GM21619 (cell line): Measurements from ENCODE around the gene MCTP2.
A peak's percentile ranks its signal among the peaks of the same experiment; 100 is the strongest.

Experiments used
- ATAC-seq: cut with Tn5 transposase; IDR thresholded peaks from one replicate; pipeline ENCODE4 v1.9.1; 2021; ENCODE audit not compliant: unreplicated experiment

The MCTP2 gene

GRCh38 chr15:94295275-94295674, 63.9 kb downstream of the MCTP2 start:
- ATAC-seq, result no peak

GRCh38 chr15:94296717-94297116, 65.4 kb downstream of the MCTP2 start:
- ATAC-seq, result no peak

DNA sequence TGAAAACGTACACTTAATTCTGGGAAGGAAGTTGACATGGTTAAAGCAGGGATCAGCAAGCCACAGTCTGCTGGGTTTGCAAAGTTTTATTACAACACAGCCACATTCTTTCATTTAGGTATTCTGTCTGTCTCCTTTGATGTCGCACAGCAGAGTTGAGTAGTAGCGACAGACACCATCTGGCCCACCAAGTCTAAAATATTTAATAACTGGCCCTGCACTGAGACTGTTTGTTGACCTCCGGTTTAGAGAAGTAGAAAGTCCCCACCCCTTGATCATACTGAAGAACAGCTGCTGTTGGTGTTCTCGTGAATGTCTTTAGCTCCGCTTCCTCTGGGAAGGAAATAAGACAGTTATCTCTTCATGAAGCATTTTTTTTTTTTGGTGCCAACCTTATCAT, 66.2 kb downstream of the MCTP2 start:
- peak; percentile 60 for ATAC-seq

DNA sequence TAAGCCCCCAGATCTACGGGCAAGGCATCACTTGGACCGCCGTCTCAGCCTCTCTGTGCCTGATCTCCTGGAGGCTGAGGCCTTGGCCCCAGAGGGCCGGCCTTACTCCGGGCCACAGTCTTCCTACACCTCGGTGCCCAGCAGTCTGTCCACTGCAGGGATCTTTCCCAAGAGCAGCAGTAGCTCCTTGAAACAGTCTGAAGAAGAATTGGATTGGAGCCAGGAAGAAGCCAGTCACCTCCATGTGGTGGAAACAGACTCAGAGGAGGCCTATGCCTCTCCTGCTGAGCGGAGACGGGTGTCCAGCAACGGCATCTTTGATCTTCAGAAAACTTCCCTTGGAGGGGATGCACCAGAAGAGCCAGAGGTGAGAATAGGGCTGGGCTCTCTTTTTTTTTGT, 67.0 kb downstream of the MCTP2 start:
- ATAC-seq, result no peak

DNA sequence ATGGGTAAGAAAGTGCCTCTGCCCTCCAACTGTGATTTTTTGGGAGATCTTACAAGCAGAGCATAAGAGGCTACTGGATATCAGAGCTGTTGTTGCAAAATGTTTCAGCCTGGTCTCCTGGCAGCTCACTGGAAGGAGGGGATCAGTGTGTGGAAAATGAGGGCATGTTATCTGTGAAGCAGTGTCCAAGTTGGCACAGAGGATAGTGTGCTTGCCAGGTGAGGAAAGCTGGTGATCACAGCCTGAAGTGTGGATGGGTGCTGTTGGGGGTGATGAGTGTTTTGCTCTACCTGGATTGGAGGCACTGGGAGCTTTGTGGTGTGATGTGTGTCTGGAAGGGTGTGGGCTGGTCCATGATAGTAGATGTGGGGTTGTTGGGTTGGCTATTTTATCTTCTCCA, 69.3 kb downstream of the MCTP2 start:
- ATAC-seq, result no peak

GRCh38 chr15:94305133-94305532, 73.8 kb downstream of the MCTP2 start:
- ATAC-seq, result peak; percentile 59

DNA sequence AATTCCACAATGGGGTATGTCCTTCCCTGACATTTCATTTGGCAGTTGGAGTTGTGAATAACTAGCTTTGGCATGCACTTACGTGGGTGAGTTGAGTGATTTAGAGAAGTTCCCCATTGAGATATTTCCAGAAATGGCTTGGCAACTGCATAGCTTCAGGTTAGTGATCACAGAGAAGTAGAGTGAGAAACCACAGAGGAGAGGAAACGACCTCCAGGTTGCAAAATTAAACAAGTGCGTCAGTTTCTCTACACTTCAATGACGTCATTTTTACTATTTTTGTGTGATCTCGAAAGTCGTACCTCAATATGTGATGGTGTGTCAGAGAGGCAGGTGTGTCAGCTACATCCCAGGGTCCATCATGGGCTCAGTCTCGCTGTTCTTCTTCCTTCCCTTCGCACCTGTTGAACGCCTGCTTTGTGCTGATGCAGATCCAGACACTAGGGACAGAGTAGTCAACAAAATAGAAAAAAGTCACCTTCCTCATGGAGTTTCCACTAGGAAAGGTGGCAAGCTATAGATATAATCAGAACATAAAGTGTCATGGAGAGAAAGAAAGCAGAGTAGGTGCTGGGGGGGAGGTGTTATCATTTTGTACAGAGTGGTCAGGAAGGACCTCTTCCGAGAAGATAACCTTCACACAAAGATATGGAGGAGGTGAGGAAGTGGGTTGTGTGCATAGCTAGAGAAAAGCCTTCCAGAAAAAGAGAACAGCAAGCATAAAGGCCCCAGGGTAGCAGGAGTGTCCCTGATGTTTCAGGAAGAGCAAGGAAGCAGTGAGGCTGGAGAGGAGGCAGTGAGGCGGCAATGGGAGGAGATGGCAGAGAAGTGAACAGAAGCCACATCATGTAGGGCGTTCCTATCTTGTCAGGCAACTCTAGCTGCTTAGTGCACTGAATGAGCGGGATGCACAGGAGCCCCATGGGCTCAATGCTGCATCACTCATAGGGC, 75.6 kb downstream of the MCTP2 start:
- peak; percentile 83 for ATAC-seq

GRCh38 chr15:94312946-94313345, 81.6 kb downstream of the MCTP2 start:
- ATAC-seq, result no peak

GRCh38 chr15:94314639-94315038, 83.3 kb downstream of the MCTP2 start:
- no peak for ATAC-seq

- no peak for ATAC-seq
These were observed 85.8 kb downstream of the MCTP2 start for GRCh38 chr15:94317211-94317610.

DNA sequence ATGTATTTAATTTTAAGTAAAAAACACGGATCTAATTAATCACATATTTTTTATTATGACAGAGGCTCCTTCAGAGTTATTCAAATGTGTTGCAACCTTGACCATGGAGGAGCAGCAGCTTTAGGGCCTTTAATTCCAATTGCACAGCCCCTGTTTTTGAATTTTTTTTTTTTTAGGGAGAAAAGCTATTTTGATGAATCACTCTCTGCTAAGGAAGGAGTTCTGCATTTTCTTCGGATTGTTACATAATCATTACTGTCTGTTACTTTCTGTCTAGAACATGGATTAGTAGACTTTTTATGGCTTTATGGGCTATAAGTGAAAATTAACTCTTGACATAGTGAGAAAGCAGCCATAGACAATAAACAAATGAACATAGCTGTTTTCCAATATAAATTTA, 90.8 kb downstream of the MCTP2 start:
- no peak for ATAC-seq

GRCh38 chr15:94323076-94323475, 91.7 kb downstream of the MCTP2 start:
- ATAC-seq, result no peak

DNA sequence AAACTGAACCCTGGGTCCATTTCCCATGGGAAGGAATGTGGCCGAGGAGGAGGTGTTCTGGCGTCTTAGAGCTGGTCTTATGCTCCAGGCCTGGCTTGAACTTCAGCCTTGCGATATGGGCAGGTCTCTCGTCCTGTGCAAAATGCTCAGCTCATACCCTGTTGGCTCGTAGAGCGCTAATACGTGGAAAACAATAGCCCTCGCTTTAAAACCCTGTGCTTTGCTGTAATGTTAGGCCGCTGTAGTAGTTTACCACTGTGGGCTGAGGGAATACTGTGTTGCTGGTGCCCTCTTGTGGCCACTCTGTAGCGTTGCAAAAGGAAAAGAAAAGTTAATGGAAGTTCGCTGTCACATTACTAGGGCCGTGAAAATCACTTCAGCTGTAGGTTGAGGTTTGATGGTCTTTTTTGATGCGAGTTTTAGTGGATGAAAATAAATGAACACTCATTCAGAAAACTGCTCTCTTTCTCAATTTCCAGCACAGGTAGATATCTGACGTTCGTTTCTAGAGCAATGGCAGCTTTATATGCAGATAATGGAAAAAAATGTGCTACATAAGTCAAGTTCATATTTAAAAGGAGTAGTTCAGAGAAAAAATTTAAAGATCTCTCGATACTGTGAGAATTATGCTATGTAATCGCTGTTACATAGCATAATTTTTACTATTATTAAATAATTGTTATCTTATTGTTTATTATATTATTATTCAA, 92.9 kb downstream of the MCTP2 start:
- ATAC-seq, result peak; percentile 87

DNA sequence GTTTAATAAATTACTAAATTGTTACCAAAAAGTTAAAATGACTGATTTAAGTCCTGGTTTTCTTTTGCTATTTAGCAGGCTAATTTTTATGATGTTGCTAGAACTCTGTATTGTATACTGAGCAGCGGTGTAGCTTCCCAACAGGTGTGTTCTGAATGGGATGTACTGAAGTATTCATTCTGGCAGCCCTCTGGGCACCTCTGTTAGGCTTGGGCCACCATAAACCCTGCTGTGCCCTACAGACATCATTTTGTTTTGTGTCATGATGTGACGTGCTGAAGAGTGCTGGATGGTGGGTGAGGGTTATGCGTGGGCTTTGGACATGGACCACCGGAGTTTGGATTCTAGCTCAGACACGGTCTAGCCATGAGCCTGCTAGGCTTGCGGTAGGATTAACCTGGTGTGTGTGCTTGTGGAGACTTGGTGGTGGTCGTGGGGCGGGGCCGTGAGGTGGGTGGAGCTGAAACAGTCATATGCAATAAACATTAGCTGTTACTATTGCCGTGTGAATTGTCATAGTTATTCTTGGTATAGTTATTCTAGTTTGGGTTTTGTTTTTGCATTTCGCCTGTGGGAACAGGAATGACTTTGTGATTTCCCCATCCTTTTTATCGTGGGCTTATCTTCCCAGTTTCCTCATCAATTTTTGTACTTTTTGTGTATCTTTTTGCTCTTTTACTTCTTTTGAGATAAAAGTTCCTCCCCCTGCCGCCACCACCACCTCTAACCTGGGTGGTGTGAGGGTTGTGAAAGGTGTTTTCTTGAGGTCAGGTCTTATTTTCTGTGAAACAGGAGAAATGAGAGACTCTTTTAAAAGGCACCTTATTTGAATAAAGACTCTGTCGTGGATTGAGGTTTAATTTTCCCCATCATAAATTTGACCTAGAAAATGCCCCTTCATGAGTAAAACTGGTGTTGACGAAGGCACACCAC, 93.7 kb downstream of the MCTP2 start:
- no peak for ATAC-seq

DNA sequence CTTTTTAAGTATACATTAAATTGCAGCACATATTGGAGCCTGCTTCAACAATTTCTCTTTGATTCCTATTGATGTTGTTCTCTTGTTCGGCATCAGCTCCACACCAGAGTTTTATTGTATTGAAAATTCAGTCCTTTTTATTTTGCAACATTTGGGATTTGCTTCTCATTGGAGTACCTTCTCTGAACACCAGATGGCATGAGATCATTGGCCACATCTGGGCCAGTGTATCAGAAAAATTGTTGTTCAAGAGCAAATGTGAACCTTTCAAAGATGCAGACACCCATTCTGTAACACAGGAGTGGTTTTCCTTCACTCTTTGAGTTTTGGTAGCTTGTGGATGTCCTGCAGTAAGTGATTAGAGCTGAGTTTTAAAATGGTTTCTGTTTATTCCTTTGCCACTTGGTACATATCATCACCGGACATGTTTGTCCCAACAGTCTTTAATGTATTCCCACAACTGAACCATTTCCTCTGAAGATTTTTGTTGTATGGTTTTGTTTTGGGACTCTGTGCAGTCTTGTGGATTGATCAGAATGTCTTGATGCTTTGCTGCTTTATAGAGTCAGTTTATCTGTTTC, 96.1 kb downstream of the MCTP2 start:
- no peak for ATAC-seq

DNA sequence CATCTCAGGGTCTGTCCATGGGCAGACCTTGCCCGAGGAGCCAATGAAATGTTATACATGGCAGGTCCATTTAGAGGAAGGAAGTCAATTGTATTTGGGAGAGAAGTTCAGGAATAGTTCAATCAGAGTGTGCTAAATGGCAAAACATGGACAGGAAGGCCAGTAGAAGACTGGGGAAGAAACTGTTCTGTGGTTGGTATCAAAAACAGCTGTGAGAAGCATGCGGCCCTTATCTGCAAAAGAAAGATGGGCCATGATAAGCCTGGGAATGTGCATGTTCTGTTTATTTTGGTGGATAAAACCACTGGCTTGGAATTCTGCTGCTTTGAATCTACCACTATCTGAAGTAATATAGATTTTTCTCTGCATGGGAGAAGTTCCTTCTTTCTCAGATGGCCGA, 100.4 kb downstream of the MCTP2 start:
- ATAC-seq, result no peak

DNA sequence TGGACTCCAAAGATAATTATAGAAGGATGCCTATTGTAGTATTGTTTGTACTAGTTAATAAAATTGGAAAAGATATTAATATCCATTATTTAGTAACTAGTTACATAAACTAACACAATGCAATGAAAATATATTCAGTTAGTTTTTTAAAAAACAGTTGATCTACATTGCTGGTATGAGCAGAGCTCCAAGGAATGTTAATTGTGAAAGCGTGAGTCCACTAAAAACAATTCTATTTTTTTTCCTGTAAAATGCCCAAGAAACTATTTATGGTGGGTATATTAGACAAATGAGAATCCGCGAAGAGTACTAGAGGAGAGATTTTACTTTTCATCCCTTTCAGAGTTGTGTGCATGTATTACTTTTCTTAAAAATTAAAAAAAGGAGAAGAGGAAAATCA, 104.3 kb downstream of the MCTP2 start:
- ATAC-seq, result no peak

- ATAC-seq, result no peak
These were observed 105.6 kb downstream of the MCTP2 start for GRCh38 chr15:94336817-94337467.

GRCh38 chr15:94338243-94338846, 107.0 kb downstream of the MCTP2 start:
- ATAC-seq, result no peak

GRCh38 chr15:94346282-94346681, 114.9 kb downstream of the MCTP2 start:
- no peak for ATAC-seq
